Mammary epithelial cell (primary cell): ENCODE measurements around the gene KCNN3.

Source experiments
- CTCF ChIP-seq, 2 donors: IDR thresholded peaks in 1 of 2; conservative IDR thresholded peaks in 1 of 2; 2 replicates each; pipeline ENCODE4 v1.5.1; 2011 to 2012; ENCODE audit warnings: inconsistent platforms in 2 of 2, low read length in 2 of 2, mild to moderate bottlenecking in 2 of 2, control low read depth in 1 of 2, low read depth in 1 of 2; ENCODE audit not compliant: insufficient read depth in 1 of 2; ENCODE audit errors: extremely low read depth in 1 of 2
- EZH2 ChIP-seq: IDR thresholded peaks from 2 replicates; pipeline ENCODE4 v1.6.1; 2012; ENCODE audit warnings: low read length, inconsistent platforms, borderline replicate concordance

GRCh38 chr1:154839691-154840090 lies 30.4 kb downstream of the KCNN3 start:
- TF ChIP-seq CTCF (conservative IDR thresholded peaks at IDR 0.05 in 1 of 2, IDR thresholded peaks at IDR 0.05 in 1 of 2; ENCODE audit: extremely low read depth in 1 of 2, insufficient read depth in 1 of 2, low read depth in 1 of 2, low read length in 2 of 2) = no peak
- TF ChIP-seq EZH2 = no peak
